NB4 (cell line): Measurements from ENCODE around the gene TBC1D30.

Source experiments
- CTCF ChIP-seq: IDR thresholded peaks from one replicate; pipeline ENCODE4 v1.5.1; 2012; ENCODE audit warnings: low read depth, low read length
- POLR2A ChIP-seq: IDR thresholded peaks from 2 replicates; pipeline ENCODE4 v1.6.1; 2011; ENCODE audit warnings: mild to moderate bottlenecking; ENCODE audit not compliant: insufficient read length; ENCODE audit errors: extremely low read depth

GRCh38 chr12:64883264-64884163 lies 59.1 kb downstream of the TBC1D30 start:
- TF ChIP-seq CTCF (peak; percentile 1), POLR2A (no peak)
